Upper lobe of left lung (tissue), 6 donors: Measurements from ENCODE around the gene PHF8. TPM values are rescaled to one million over a fixed set of nuclear protein-coding genes. Genes with fewer than 3 reads are reported as not detected.

Experiments
- ATAC-seq, 2 donors: fragments of 200-7000 bp; cut with Tn5 transposase; one replicate each; pipeline ENCODE4 v1.9.1; 2022; ENCODE audit warnings: mild to moderate bottlenecking in 2 of 2, moderate library complexity in 2 of 2; ENCODE audit not compliant: low FRiP score in 2 of 2
- DNase-seq, 2 donors: peaks; one replicate each; pipeline ENCODE4 v3.0.0-alpha.2; 2019 to 2020
- H3K27ac ChIP-seq, 4 donors: fragments of 200-600 bp; sonication (generic); one replicate each; pipeline ENCODE4 v1.5.1; 2016 to 2019
- H3K27me3 ChIP-seq, 4 donors: fragments of 200-600 bp; sonication (generic); one replicate each; pipeline ENCODE4 v1.5.1; 2017 to 2019
- H3K36me3 ChIP-seq, 4 donors: fragments of 200-600 bp; sonication (generic); one replicate each; pipeline ENCODE4 v1.5.1; 2016 to 2019
- H3K4me1 ChIP-seq, 4 donors: fragments of 200-600 bp; sonication (generic); one replicate each; pipeline ENCODE4 v1.5.1; 2018 to 2019
- H3K4me3 ChIP-seq, 4 donors: fragments of 200-600 bp; sonication (generic); one replicate each; pipeline ENCODE4 v1.5.1; 2017 to 2019; ENCODE audit warnings: mild to moderate bottlenecking in 2 of 4, moderate library complexity in 1 of 4
- H3K9me3 ChIP-seq, 4 donors: fragments of 200-600 bp; sonication (generic); one replicate each; pipeline ENCODE4 v1.5.1; 2018 to 2019
- EP300 ChIP-seq, 4 donors: sonication (generic); formaldehyde crosslinking; IDR thresholded peaks; one replicate each; pipeline ENCODE4 v1.5.1; 2017; ENCODE audit warnings: antibody characterized with exemption in 4 of 4, control low read depth in 2 of 4
- POLR2A ChIP-seq, 4 donors: fragments of 450-650 bp; IDR thresholded peaks; one replicate each; pipeline ENCODE4 v1.5.1; 2016 to 2017; ENCODE audit warnings: antibody characterized with exemption in 4 of 4, mild to moderate bottlenecking in 2 of 4
- POLR2AphosphoS5 ChIP-seq, 2 donors: sonication (generic); formaldehyde crosslinking; IDR thresholded peaks; one replicate each; pipeline ENCODE4 v1.5.1; 2017; ENCODE audit warnings: antibody characterized with exemption in 2 of 2
- whole genome bisulfite sequencing, 2 donors: methylation state at CpG; one replicate each; pipeline ENCODE4 v1.1.5; 2017 to 2018; 5-methylcytosine and 5-hydroxymethylcytosine counted together
- total RNA-seq, 6 donors: library from RNA; depleted of rRNA in 4 of 6; stranded (reverse); fragments of >200 nt in 4 of 6; gene quantifications; one replicate each; pipeline versions ENCODE4 v1.1.0 to v1.2.1, GENCODE V29; 2016 to 2021
- TF ChIP-seq, protein P1 (sequence below), 6 experiments: fragments of 450-650 bp in 4 of 6; fragments of 200-600 bp in 2 of 6; sonication (generic) in 2 of 6; IDR thresholded peaks; one replicate each; pipeline ENCODE4 v1.5.1; 2016 to 2019; ENCODE audit warnings: antibody characterized with exemption in 6 of 6
- donor health status: DM: no; HTN: no; CAD: no; lungs with moderate emphysema.
- donor health status: DM: no; HTN: yes; CAD: no; lungs with severe emphysema.

The PHF8 gene
- total RNA-seq, 6 donors from 2014 or later: 23.7 to 125 (median 27.1) TPM

DNA sequence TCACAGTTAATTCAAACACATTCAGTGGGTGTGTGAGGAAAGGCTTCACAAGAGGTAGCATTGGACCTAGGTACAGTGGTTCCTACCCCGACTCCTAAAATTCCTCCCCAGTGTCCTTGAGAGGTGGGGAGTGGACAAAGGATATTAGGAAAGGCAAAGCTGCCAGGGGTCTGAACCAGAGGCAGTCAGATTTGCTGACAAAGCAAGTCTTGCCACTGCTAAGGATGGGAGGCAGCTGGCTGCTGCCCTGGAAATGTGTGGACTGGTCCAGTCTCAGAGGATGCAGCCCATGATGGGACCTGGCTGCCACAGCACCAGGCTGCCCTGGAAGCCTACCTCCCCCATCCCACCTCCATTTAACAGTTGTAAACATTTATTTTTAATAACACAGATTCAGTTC lies 4.1 kb upstream of the PHF8 start:
- H3K4me1 ChIP-seq: peaks cover 0 to 3% (median 0%) of the 10 kb centered on the region in 4 donors
- TF ChIP-seq POLR2AphosphoS5 (IDR thresholded peaks at IDR 0.05): no peak
- no peak for TF ChIP-seq EP300 (IDR thresholded peaks at IDR 0.05)
- TF ChIP-seq, protein P1, sequence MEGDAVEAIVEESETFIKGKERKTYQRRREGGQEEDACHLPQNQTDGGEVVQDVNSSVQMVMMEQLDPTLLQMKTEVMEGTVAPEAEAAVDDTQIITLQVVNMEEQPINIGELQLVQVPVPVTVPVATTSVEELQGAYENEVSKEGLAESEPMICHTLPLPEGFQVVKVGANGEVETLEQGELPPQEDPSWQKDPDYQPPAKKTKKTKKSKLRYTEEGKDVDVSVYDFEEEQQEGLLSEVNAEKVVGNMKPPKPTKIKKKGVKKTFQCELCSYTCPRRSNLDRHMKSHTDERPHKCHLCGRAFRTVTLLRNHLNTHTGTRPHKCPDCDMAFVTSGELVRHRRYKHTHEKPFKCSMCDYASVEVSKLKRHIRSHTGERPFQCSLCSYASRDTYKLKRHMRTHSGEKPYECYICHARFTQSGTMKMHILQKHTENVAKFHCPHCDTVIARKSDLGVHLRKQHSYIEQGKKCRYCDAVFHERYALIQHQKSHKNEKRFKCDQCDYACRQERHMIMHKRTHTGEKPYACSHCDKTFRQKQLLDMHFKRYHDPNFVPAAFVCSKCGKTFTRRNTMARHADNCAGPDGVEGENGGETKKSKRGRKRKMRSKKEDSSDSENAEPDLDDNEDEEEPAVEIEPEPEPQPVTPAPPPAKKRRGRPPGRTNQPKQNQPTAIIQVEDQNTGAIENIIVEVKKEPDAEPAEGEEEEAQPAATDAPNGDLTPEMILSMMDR (IDR thresholded peaks at IDR 0.05): no peak
- no peak for TF ChIP-seq POLR2A (IDR thresholded peaks at IDR 0.05)
- no peak for DNase-seq
- H3K9me3 ChIP-seq: no peaks in the 10 kb centered on the region
- H3K27me3 ChIP-seq: no peaks in the 10 kb centered on the region
- no peak overlapping the region for H3K27ac ChIP-seq
- no peak overlapping the region for H3K4me3 ChIP-seq
- H3K36me3 ChIP-seq: no peaks in the 10 kb centered on the region
- 67 to 69% methylated on average over 1 of the region's 1 CpG for WGBS, 2 donors
- no peak for ATAC-seq

GRCh38 chrX:54045563-54046228 lies 1.4 kb upstream of the PHF8 start:
- WGBS, 2 donors: 87% methylated on average over 12 of the region's 12 CpGs
- ATAC-seq (no peak), DNase-seq (no peak)
- Histone ChIP-seq H3K36me3 (peaks cover 0 to 12% (median 0%) of the 10 kb centered on the region in 4 donors), H3K27me3 (no peaks in the 10 kb centered on the region), H3K27ac (no peak overlapping the region), H3K4me3 (no peak overlapping the region), H3K4me1 (peaks cover 0 to 5% (median 2%) of the 10 kb centered on the region in 4 donors), H3K9me3 (no peaks in the 10 kb centered on the region)
- TF ChIP-seq POLR2A (IDR thresholded peaks at IDR 0.05): no peak
- no peak for TF ChIP-seq EP300 (IDR thresholded peaks at IDR 0.05)
- TF ChIP-seq POLR2AphosphoS5 (IDR thresholded peaks at IDR 0.05): no peak
- TF ChIP-seq, protein P1 (IDR thresholded peaks at IDR 0.05): no peak

GRCh38 chrX:54044877-54045338 lies 635 bp upstream of the PHF8 start:
- WGBS, 2 donors: 42 to 58% methylated on average over 1 to 10 of the region's 10 CpGs
- no peaks in the 10 kb centered on the region for H3K9me3 ChIP-seq
- TF ChIP-seq, protein P1 (IDR thresholded peaks at IDR 0.05): no peak
- TF ChIP-seq EP300 (IDR thresholded peaks at IDR 0.05) (no peak), POLR2A (IDR thresholded peaks at IDR 0.05) (no peak), POLR2AphosphoS5 (IDR thresholded peaks at IDR 0.05) (no peak)
- no peaks in the 10 kb centered on the region for H3K27me3 ChIP-seq
- ATAC-seq (no peak), DNase-seq (no peak)
- H3K4me1 ChIP-seq: peaks cover 0 to 5% (median 2%) of the 10 kb centered on the region in 4 donors
- H3K36me3 ChIP-seq: peaks cover 0 to 13% (median 0%) of the 10 kb centered on the region in 4 donors
- peak overlapping the region; percentile 17 to 74 (median 66) for H3K4me3 ChIP-seq
- H3K27ac ChIP-seq: peak overlapping the region; percentile 94 to 97 (median 95)

GRCh38 chrX:54043541-54044125 lies 640 bp downstream of the PHF8 start:
- ATAC-seq: peak; percentile 61 to 75
- WGBS, 2 donors: 0 to 48% methylated on average over 6 to 35 of the region's 43 CpGs
- peak overlapping the region; percentile 34 to 74 (median 66) for H3K4me3 ChIP-seq
- TF ChIP-seq, protein P1 (IDR thresholded peaks at IDR 0.05): no peak
- peak in 3 of 4 donors; percentile 17 to 28 (median 24) for TF ChIP-seq POLR2A (IDR thresholded peaks at IDR 0.05)
- no peak for TF ChIP-seq POLR2AphosphoS5 (IDR thresholded peaks at IDR 0.05)
- H3K4me1 ChIP-seq: peaks cover 0 to 5% (median 2%) of the 10 kb centered on the region in 4 donors
- peak overlapping the region; percentile 94 to 97 (median 95) for H3K27ac ChIP-seq
- H3K27me3 ChIP-seq: no peaks in the 10 kb centered on the region
- DNase-seq: peak; percentile 30 to 89
- no peaks in the 10 kb centered on the region for H3K9me3 ChIP-seq
- peaks cover 0 to 17% (median 0%) of the 10 kb centered on the region in 4 donors for H3K36me3 ChIP-seq
